Measurements from ENCODE around the gene SLC10A7.

DNA sequence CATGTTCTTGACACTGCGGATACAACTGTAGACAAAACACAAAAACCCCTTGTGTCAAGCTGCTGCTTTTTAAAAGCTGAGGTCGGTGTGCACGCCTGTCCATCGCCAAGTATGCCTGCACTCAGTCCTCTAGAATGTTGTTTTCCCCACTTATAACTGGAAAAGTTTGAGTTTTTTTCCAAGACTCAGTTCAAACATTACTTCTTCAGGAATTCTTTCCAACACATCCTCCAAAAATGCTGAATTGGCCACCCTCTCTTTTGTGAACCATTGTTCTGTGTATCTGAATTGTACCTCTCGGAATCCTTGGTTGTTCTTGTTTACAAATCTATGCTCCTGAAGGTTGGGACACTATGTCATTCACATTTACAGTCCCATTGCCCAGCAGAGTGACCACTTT lies 212.8 kb downstream of the SLC10A7 start:
- TF ChIP-seq POLR2A (IDR thresholded peaks at IDR 0.05) (no peak), POLR2AphosphoS5 (IDR thresholded peaks at IDR 0.05) (no peak)
- TF ChIP-seq, protein P1, sequence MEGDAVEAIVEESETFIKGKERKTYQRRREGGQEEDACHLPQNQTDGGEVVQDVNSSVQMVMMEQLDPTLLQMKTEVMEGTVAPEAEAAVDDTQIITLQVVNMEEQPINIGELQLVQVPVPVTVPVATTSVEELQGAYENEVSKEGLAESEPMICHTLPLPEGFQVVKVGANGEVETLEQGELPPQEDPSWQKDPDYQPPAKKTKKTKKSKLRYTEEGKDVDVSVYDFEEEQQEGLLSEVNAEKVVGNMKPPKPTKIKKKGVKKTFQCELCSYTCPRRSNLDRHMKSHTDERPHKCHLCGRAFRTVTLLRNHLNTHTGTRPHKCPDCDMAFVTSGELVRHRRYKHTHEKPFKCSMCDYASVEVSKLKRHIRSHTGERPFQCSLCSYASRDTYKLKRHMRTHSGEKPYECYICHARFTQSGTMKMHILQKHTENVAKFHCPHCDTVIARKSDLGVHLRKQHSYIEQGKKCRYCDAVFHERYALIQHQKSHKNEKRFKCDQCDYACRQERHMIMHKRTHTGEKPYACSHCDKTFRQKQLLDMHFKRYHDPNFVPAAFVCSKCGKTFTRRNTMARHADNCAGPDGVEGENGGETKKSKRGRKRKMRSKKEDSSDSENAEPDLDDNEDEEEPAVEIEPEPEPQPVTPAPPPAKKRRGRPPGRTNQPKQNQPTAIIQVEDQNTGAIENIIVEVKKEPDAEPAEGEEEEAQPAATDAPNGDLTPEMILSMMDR (IDR thresholded peaks at IDR 0.05 in 8 of 11, conservative IDR thresholded peaks at IDR 0.05 in 3 of 11): no peak
